Articular chondrocyte of knee joint (primary cell): ENCODE data around the gene HOXB6. TPM values are rescaled to one million over a fixed set of nuclear protein-coding genes. Genes with fewer than 3 reads are reported as not detected.

Experiments
- small RNA-seq: library from RNA; depleted of rRNA; stranded (forward); fragments of <200 nt; gene quantifications from one replicate; pipeline ENCODE3, GENCODE V24; 2012
- total RNA-seq: library from RNA; depleted of rRNA; stranded (reverse); fragments of >200 nt; gene quantifications from 2 replicates; pipeline ENCODE4 v1.2.3, GENCODE V29; 2012

HOXB6 gene
- total RNA-seq: not detected in 2 replicates

DNA sequence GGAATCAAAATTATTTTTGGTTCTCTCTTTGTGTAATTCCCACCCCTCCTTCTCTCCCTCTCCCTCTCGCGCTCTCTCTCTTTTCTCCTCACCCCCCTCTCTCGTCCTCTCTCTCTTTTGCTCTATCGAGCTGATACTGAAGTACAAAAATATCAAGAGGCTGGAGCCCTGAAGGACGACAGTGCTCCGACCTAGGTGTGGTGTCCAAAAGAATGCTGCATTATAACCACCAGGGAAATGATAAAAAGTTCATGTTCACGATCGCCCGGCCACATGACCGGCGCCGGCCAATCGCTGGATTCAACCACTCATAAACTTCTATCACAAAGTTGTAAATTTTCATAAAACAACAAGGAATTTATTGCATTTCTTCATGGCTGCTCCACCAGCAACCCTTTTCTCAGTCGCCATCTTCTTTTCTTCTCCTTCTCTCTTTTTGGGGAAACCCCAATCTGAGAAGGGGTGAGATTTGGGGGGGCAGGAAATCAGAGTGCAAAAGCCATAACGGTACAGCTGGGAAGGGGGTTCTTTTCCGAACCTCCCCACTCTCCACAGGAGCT is at the start of gene HOXB6:
HOXB6 (minus strand) TSS at position 217 of the 560 bp plus-strand sequence. CDS start 6,836 bp downstream, outside the sequence.

DNA sequence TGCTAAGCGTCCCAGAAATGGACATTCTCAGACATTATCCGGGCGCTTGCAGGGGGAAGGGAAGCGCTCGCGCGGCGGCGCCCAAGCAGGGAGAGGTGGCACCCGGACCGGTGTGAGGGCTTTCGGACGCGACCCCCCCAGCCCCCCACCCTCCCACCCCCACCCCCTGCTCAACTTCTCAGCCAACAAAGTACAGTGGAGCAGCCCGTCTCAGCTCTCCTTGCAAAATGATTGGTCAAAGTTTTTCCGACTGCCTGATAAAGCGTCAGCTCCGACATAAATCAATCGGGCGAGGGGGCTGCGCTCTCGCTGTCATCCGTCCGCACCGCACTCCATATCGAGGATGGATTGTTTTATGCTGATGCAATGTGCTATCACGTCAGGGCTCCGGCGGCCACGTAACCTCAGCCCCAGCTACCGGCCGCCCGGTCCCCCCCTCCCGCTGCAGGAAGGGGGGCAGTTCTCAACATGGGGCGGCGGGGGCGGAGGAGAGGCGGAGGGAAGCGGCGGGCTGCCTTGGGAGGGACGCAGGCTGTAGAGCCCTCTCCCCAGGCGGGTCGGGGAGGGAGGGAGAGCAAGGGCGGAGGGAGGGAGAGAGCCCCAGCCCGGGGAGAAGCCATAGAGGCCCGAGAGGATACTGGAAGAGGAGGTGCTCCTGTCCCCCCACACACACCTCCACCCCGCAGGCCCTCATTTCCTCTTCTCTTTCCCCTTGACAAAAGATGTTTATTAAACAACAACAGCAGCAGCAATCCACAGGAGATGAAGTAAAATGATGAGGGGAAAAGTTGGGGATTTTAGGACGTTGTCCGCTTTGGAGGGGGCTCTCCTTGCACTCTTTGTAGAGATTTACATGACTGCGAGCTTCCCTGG is 21.7 kb upstream of the HOXB6 start, which contains the start of gene HOXB9:
HOXB9 (minus strand) TSS at position 114 of the 873 bp plus-strand sequence; CDS start at position 25, 89 bp downstream.

DNA sequence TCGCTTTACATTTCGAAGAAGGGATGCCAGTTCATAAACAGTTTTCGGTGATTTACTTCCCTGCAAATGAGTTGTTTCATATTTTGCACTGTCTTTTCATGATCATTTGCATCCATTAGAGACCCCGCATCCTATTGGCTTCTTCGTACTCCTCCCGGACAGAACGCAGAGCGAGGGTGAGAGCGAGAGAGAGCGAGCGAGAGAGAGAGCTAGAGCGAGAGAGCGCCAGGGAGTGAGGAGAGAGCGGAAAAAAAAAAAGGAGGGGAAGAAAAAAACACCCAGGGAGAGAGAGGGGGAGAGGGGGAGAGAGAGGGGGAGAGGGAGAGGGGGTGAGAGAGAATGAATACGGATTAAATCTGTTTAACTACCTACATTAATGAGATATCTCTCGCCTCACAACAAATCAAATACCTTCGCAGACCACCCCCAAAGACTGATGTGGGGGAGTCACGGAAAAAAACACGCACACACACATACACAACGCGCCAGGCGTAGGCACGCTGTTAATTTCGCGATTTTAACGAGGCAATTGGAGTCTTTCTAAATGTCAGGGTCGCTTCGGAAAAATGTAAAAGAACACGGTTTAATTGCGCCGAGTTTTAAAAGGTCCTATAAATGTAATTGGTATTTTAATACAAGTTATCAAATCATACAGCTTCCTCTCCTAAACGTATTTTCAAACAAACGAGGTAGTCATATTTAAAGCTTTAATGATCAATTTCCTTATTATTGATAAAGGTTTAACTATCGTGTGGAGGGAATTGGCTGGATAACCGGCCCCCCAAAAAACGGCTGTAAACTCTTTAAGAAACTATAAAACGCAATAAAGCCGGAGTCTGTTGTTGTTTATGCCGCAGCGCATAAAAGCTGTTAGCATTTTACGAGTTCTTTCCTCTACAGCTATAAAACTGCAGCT is 10.5 kb upstream of the HOXB6 start, which contains the start of gene HOXB8:
HOXB8 (minus strand) TSS at position 246 of the 916 bp plus-strand sequence. CDS start 588 bp downstream, outside the sequence.

DNA sequence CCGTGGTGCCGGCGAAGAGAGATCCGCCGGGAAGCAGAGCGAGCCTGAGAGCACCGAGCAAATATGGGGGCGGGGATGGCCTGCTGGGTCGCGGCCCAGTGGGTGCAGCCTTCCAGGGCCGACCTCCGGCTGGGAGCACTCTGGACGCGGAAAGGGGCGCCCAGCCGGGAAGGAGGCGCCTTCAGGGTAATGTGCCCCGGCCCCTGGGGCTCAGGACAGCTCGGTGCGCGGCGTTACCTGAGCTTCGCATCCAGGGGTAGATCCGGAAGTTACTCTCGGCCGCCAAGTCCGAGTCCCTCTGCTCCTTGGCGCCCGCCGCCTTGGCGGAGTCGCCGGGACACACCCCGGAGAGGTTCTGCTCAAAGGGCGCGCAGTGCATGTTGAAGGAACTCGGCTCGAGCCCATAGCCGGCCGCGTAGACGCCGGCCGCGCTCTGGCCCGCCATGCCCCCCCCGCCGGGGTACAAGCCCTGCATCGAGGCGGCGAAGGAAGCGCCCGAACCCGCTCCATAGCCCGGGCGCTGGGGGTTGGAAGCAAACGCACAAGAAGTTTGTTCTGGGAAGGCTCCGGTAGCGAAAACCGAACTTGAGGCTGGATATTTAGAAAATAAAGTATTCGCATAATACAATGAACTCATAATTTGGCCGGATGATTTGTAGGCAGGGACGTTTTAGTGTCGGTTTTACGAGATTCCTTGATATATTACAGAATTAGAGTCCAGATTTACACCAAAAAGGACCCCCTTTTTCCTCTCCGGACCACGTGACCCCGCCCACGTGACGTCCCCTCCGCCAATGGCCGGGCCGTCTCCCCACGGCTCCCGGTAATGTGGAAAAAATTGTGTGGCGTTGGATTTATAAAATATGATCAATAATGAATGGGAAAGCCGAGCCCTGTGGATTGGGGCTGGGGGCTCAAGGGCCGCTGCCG is 5.8 kb upstream of the HOXB6 start, which contains the start of gene HOXB7:
HOXB7 (minus strand) TSS at position 736 of the 930 bp plus-strand sequence; CDS start at position 637, 99 bp downstream.

DNA sequence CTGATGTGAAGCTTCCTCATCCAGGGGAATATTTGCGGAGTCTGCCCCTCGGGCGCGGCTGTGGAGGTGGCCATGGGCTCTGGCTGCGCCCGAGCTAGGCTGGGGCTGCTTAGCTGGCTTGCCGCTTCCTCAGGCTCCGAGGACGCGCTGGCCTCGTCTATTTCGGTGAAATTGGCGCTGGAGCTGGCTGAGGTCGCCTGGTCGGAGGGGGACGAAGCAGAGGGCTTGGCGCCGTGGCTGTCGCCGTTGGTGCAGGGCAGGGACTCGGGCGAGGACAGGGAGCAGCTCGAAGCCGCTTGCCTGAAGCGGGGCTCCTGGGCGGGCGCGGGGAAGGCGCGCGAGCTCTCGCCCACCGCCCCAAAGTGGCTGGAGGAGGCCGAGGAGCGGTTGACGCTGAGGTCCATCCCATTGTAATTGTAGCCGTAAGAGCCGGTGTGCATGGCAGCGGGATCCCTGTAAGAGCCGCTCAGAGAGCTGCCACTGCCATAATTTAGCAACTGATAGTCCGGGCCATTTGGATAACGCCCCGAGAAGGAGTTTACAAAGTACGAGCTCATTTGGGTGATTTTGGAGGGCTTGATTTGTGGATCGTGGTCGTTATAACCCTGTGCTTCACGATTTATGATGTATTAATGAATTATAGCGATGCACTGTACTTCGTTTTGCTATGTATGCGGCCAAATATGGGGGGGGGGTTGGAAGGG is 11.5 kb downstream of the HOXB6 start, which contains the start of gene HOXB5:
HOXB5 (minus strand) TSS at position 654 of the 704 bp plus-strand sequence; CDS start at position 557, 97 bp downstream.

DNA sequence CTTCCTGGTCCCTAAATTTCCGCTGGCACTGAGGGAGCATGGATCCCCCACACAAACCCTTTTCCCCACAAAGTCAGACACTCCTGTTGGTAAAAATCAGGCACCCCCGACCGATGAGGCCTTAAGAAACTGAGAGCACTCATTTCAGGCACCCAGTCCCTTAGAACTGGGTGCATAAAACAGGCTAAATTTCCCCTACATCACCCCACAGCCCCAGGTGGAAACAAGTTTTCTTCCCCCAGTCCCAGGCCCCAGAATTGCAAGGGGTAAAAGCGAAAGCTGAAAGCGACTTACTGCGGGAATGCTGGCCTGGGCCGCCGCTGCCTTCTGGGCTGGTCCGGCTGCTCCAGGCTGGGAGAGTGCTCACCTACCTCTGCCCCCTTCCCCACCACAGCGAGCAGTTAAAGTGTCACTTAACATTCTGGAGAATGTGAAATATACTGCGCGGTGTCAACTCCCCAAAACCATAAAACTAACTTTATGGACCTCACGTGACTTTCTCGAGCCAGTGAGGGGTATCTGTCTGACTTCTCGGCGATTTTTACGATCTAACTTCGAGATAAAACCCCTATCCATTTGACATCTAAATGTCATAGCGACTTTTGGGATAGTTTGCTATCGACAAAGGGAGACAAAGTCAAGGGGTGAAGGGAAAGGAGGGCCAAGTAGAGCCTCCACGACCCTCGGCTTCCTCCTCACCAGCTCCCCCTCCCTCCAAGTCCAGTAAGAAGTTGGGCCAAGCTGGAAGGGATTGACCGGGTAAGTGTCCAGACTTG is 14.8 kb downstream of the HOXB6 start, which contains the start of gene HOXB3:
HOXB3 (minus strand) TSS at position 411 of the 776 bp plus-strand sequence. CDS start 37,767 bp downstream, outside the sequence.

DNA sequence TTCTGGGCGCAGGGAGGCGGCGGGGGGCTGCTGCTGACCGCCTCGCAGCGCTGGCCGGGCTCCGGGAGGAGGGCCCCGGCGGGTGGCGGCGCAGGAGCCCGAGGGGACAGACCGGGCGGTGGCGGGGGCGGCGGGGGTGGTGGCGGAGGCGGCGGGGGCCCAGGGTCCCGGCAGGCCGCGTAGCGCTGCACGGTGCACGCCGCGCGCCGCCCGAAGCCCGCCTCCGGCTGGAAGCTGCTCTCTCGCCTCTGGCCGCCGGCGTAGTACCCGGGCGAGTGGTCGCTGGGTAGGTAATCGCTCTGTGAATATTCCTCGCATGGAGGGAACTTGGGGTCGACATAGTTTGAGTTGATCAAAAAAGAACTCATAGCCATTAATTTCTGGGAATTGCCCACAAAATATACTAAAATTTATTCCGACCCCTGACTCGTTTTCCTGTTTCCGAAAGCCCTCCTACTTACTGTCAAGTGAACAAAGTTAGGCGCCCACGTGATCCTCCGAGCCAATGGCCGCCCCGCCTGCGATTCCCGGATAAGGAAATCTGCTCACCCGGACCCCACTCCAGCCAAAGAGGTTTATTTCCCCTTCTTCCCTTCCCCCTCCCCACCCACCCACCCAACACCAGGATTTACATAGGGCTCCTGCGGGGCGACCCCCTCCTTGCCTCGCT is 26.7 kb downstream of the HOXB6 start, which contains the start of gene HOXB4:
HOXB4 (minus strand) TSS at position 405 of the 670 bp plus-strand sequence; CDS start at position 374, 31 bp downstream.

Small RNA genes lying within 50 kb of the gene (small RNA-seq; reads per million reads assigned to genes)
- 8.6 reads per million, percentile 93 among the genes with 10 or more reads in this experiment for gene MIR196A1

Other genes with a start within 250 kb of the HOXB6 start
- not detected in 2 replicates for gene SKAP1, start 174.8 kb downstream of the HOXB6 start, total RNA-seq
- gene HOXB1, start 74.0 kb downstream of the HOXB6 start, total RNA-seq: not detected in 2 replicates
- gene HOXB2, start 59.9 kb downstream of the HOXB6 start, total RNA-seq: 0.26 and 0.97 TPM in 2 replicates
- under 0.01 TPM in 1 of 2 replicates, not detected in the other for gene HOXB4, start 26.6 kb downstream of the HOXB6 start, total RNA-seq
- under 0.01 TPM in 1 of 2 replicates, not detected in the other for gene HOXB3, start 14.7 kb downstream of the HOXB6 start, total RNA-seq
- not detected in 2 replicates for gene HOXB5, start 11.2 kb downstream of the HOXB6 start, total RNA-seq
- gene HOXB7, start 6.0 kb upstream of the HOXB6 start, total RNA-seq: 0.13 TPM in 1 of 2 replicates, not detected in the other
- not detected in 2 replicates for gene HOXB8, start 10.3 kb upstream of the HOXB6 start, total RNA-seq
- not detected in 2 replicates for gene HOXB9, start 21.4 kb upstream of the HOXB6 start, total RNA-seq
- gene PRAC1, start 117.5 kb upstream of the HOXB6 start, total RNA-seq: not detected in 2 replicates
- not detected in 2 replicates for gene PRAC2, start 118.2 kb upstream of the HOXB6 start, total RNA-seq
- under 0.01 TPM in 1 of 2 replicates, not detected in the other for gene HOXB13, start 123.8 kb upstream of the HOXB6 start, total RNA-seq
- gene TTLL6, start 212.2 kb upstream of the HOXB6 start, total RNA-seq: not detected in 2 replicates
- 90.9 and 91.7 TPM in 2 replicates for gene CALCOCO2, start 226.0 kb upstream of the HOXB6 start, total RNA-seq